ENCODE measurements around the gene MINDY1.

DNA sequence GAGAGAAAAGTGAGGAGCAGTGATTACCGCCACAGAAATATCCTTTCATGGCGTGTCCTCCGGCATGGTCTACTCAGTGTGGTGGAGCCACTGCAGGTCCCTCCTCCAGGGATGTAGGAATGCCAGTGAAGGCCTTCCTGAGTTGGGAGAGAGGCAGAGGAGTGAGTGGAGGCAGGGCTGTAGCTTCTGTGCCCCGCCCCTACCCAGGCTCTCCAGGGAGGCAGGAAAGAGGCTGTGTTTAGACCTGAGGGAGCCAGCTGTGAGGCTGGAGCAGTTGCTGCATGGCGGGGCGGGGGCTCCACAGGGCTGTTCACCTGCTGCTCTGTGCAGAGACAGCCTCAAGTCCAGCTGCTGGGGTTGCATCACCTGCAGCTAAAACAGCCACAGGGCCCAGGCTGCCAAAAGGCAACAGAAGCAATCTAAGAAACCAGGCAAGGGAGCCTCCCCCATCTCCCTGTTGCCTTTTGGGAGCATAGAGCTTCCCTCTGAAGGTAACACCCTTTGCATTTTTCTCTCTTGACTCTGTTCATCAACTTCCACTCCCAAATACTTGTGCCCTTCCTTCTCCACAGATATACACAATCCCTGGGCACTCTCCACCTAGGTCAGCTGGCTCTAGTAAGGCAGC, 25.4 kb downstream of the MINDY1 start:
- TF ChIP-seq, protein P1, sequence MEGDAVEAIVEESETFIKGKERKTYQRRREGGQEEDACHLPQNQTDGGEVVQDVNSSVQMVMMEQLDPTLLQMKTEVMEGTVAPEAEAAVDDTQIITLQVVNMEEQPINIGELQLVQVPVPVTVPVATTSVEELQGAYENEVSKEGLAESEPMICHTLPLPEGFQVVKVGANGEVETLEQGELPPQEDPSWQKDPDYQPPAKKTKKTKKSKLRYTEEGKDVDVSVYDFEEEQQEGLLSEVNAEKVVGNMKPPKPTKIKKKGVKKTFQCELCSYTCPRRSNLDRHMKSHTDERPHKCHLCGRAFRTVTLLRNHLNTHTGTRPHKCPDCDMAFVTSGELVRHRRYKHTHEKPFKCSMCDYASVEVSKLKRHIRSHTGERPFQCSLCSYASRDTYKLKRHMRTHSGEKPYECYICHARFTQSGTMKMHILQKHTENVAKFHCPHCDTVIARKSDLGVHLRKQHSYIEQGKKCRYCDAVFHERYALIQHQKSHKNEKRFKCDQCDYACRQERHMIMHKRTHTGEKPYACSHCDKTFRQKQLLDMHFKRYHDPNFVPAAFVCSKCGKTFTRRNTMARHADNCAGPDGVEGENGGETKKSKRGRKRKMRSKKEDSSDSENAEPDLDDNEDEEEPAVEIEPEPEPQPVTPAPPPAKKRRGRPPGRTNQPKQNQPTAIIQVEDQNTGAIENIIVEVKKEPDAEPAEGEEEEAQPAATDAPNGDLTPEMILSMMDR (IDR thresholded peaks at IDR 0.05), result no peak
- TF ChIP-seq POLR2A (IDR thresholded peaks at IDR 0.05) (no peak), POLR2AphosphoS5 (IDR thresholded peaks at IDR 0.05) (no peak)

Measured in breast epithelium (tissue), 3 donors.